ENCODE data around the gene FTL.

Gene FTL

DNA sequence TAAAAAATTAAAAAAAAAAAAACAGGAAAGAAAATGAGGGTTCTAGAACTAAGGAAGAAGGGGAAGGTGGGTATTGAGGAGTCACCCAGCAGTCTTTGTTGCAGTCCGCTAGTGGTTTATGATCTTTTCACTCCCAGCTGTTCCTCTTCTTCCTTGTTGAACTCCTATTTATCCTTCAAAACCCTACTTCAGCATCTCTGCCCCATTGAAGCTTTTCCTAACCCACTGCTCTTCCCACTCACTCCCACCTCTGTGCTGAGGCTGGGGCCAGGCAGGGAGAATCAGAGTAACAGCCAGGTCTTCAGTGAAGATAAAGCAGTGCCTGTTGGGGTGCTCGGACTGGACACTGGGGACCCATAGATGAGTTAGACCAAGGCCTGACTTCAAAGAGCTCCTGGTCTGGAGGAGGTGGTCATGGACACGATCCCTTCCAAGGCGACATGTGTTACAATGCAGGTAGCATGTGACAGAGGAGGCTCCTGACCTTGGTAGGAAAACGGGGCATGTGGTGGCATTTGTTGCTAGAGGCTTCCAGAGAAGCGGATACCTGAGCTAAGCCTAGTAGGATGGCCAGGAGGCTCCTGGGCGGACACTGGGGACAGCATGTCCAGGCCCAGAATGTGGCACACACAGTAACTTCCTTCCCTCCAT is 40.0 kb downstream of the FTL start:
- no peak for DNase-seq (ENCODE audit: low read depth in 1 of 2, low spot score in 1 of 2)
- TF ChIP-seq POLR2AphosphoS5 (IDR thresholded peaks at IDR 0.05; ENCODE audit: low read depth) = no peak
- Histone ChIP-seq H3K4me3 (replicated peaks; ENCODE audit: insufficient read depth, low read length) (no peak overlapping the region), H3K27me3 (ENCODE audit: insufficient read depth, poor library complexity, severe bottlenecking) (no peaks in the 10 kb centered on the region), H3K27ac (replicated peaks) (no peak overlapping the region)

- H3K27me3 ChIP-seq (ENCODE audit: insufficient read depth, poor library complexity, severe bottlenecking) = no peaks in the 10 kb centered on the region
- no peak overlapping the region for H3K27ac ChIP-seq (replicated peaks)
- TF ChIP-seq GABPA (IDR thresholded peaks at IDR 0.05; ENCODE audit: low read depth) = no peak
- TF ChIP-seq, protein P1, sequence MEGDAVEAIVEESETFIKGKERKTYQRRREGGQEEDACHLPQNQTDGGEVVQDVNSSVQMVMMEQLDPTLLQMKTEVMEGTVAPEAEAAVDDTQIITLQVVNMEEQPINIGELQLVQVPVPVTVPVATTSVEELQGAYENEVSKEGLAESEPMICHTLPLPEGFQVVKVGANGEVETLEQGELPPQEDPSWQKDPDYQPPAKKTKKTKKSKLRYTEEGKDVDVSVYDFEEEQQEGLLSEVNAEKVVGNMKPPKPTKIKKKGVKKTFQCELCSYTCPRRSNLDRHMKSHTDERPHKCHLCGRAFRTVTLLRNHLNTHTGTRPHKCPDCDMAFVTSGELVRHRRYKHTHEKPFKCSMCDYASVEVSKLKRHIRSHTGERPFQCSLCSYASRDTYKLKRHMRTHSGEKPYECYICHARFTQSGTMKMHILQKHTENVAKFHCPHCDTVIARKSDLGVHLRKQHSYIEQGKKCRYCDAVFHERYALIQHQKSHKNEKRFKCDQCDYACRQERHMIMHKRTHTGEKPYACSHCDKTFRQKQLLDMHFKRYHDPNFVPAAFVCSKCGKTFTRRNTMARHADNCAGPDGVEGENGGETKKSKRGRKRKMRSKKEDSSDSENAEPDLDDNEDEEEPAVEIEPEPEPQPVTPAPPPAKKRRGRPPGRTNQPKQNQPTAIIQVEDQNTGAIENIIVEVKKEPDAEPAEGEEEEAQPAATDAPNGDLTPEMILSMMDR (IDR thresholded peaks at IDR 0.05; ENCODE audit: insufficient read depth, low read length) = no peak
- no peak for TF ChIP-seq POLR2AphosphoS5 (IDR thresholded peaks at IDR 0.05; ENCODE audit: low read depth)
- no peak for TF ChIP-seq REST (IDR thresholded peaks at IDR 0.05; ENCODE audit: insufficient replicate concordance, low read depth)
- no peak for TF ChIP-seq SPI1 (IDR thresholded peaks at IDR 0.05; ENCODE audit: borderline replicate concordance, low read depth)
- DNase-seq (ENCODE audit: low read depth in 1 of 2, low spot score in 1 of 2) = no peak
- H3K4me3 ChIP-seq (replicated peaks; ENCODE audit: insufficient read depth, low read length) = no peak overlapping the region
These were observed 41.8 kb downstream of the FTL start for GRCh38 chr19:49006905-49007304.

DNA sequence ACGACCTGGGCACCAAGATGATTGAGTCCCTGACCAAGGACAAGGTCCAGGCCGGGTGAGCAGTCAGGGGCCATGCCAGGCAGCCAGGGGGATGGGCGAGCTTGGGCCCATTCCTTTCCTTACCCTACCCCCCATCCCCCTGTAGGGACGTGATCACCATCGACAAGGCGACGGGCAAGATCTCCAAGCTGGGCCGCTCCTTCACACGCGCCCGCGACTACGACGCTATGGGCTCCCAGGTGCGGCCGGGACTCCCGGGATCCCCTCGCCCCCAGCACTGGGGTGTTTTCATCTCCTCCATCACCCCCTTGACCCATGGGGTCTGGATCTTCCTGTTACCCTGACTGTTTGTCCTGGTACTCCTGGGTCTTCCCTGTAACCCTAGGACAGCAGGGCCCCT is 44.7 kb downstream of the FTL start:
- Histone ChIP-seq H3K4me3 (replicated peaks; ENCODE audit: insufficient read depth, low read length) (no peak overlapping the region), H3K27me3 (ENCODE audit: insufficient read depth, poor library complexity, severe bottlenecking) (no peaks in the 10 kb centered on the region), H3K27ac (replicated peaks) (no peak overlapping the region)
- TF ChIP-seq, protein P1 (IDR thresholded peaks at IDR 0.05; ENCODE audit: insufficient read depth, low read length) = no peak
- TF ChIP-seq REST (IDR thresholded peaks at IDR 0.05; ENCODE audit: insufficient replicate concordance, low read depth) (no peak), GABPA (IDR thresholded peaks at IDR 0.05; ENCODE audit: low read depth) (no peak), SPI1 (IDR thresholded peaks at IDR 0.05; ENCODE audit: borderline replicate concordance, low read depth) (no peak), POLR2AphosphoS5 (IDR thresholded peaks at IDR 0.05; ENCODE audit: low read depth) (no peak)
- DNase-seq (ENCODE audit: low read depth in 1 of 2, low spot score in 1 of 2) = no peak

GRCh38 chr19:49010453-49010852 is 45.3 kb downstream of the FTL start:
- Histone ChIP-seq H3K4me3 (replicated peaks; ENCODE audit: insufficient read depth, low read length) (no peak overlapping the region), H3K27me3 (ENCODE audit: insufficient read depth, poor library complexity, severe bottlenecking) (no peaks in the 10 kb centered on the region), H3K27ac (replicated peaks) (no peak overlapping the region)
- DNase-seq (ENCODE audit: low read depth in 1 of 2, low spot score in 1 of 2) = no peak
- no peak for TF ChIP-seq SPI1 (IDR thresholded peaks at IDR 0.05; ENCODE audit: borderline replicate concordance, low read depth)
- no peak for TF ChIP-seq GABPA (IDR thresholded peaks at IDR 0.05; ENCODE audit: low read depth)
- TF ChIP-seq, protein P1 (IDR thresholded peaks at IDR 0.05; ENCODE audit: insufficient read depth, low read length) = no peak
